Omental fat pad (tissue), 4 donors: ENCODE data around the gene MRPS23. TPM values are rescaled to one million over a fixed set of nuclear protein-coding genes. Genes with fewer than 3 reads are reported as not detected.

Source experiments
- ATAC-seq: fragments of 150-250 bp; one replicate; pipeline ENCODE4 v1.9.1; 2016; ENCODE audit warnings: mild to moderate bottlenecking, moderate library complexity; ENCODE audit not compliant: low FRiP score
- DNase-seq: peaks from one replicate; pipeline ENCODE4 v3.0.0-alpha.2; 2019; ENCODE audit warnings: low spot score
- total RNA-seq, 4 donors: library from RNA; depleted of rRNA; stranded (reverse); fragments of >200 nt; gene quantifications; one replicate each; pipeline ENCODE4 v1.1.0, GENCODE V29; 2016
- TF ChIP-seq, protein P1 (sequence below), 3 donors: fragments of 450-650 bp; IDR thresholded peaks; one replicate each; pipeline ENCODE4 v1.5.1; 2016 to 2017; ENCODE audit warnings: antibody characterized with exemption in 3 of 3, mild to moderate bottlenecking in 3 of 3, moderate library complexity in 2 of 3

MRPS23 gene
- total RNA-seq: 10 to 100 TPM in 3 of 4 donors, 1 to 10 TPM in 1; 7.9 to 17.1 (median 15.2) TPM

DNA sequence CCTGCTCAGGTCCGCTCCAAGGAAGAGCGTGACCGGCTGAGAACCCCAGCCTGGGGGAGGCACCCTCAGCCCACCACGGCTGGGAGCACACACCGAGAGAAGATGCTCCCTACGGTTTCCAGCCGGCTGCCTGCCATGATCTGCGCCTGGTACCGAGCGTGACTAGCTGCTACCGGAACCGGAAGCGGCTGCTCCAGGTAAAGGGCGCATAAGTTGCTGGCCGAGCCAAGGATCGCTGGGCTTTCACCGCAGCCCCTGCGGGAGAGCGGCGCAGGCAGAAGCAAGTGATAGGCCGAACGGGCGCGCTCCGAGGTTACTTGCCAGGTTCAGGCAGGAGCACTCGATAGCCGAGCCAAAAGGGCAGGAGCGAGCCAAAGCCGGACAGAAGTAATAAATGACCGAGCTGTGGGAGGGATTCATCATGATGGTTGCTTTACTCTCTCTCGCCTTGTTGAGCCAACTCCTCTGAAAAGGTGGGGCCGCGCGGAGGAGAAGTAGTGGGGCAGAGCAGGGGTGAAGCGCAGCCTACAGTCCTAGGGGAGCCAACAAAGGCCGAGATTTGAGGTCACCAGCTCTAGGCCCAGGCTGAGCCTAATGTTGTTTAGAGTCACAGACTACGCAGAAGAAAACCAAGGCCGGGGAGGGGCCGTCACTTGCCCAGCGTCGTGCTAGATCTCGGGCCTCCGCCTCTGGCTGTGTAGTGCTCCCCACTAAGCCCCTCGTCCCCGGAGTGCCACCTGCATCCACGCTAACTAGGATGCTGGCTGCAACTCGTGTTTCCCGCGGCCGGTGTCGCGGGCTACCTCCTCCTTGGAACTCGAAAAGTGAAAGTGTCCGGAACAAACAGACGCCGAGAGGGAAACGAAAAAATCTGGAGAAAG is at the start of gene MRPS23:
MRPS23 (minus strand) TSS at position 171 of the 881 bp plus-strand sequence; CDS start at position 137, 34 bp downstream.
- peak; percentile 96 for ATAC-seq
- TF ChIP-seq, protein P1, sequence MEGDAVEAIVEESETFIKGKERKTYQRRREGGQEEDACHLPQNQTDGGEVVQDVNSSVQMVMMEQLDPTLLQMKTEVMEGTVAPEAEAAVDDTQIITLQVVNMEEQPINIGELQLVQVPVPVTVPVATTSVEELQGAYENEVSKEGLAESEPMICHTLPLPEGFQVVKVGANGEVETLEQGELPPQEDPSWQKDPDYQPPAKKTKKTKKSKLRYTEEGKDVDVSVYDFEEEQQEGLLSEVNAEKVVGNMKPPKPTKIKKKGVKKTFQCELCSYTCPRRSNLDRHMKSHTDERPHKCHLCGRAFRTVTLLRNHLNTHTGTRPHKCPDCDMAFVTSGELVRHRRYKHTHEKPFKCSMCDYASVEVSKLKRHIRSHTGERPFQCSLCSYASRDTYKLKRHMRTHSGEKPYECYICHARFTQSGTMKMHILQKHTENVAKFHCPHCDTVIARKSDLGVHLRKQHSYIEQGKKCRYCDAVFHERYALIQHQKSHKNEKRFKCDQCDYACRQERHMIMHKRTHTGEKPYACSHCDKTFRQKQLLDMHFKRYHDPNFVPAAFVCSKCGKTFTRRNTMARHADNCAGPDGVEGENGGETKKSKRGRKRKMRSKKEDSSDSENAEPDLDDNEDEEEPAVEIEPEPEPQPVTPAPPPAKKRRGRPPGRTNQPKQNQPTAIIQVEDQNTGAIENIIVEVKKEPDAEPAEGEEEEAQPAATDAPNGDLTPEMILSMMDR (IDR thresholded peaks at IDR 0.05): no peak
- DNase-seq: peak; percentile 75

GRCh38 chr17:57899391-57899790 is 49.5 kb upstream of the MRPS23 start:
- ATAC-seq: no peak

GRCh38 chr17:57898487-57899311 is 48.9 kb upstream of the MRPS23 start:
- no peak for DNase-seq
- TF ChIP-seq, protein P1 (IDR thresholded peaks at IDR 0.05): no peak

More at GRCh38 chr17:57899391-57899790, 49.5 kb upstream of the MRPS23 start:
- TF ChIP-seq, protein P1 (IDR thresholded peaks at IDR 0.05): no peak
- no peak for DNase-seq

GRCh38 chr17:57895382-57896060 is 45.7 kb upstream of the MRPS23 start:
- ATAC-seq: no peak

More at GRCh38 chr17:57898487-57899311, 48.9 kb upstream of the MRPS23 start:
- ATAC-seq: no peak

GRCh38 chr17:57894848-57895247 is 45.0 kb upstream of the MRPS23 start:
- ATAC-seq: no peak
- DNase-seq: no peak
- TF ChIP-seq, protein P1 (IDR thresholded peaks at IDR 0.05): no peak

More at GRCh38 chr17:57895382-57896060, 45.7 kb upstream of the MRPS23 start:
- TF ChIP-seq, protein P1 (IDR thresholded peaks at IDR 0.05): no peak
- no peak for DNase-seq

GRCh38 chr17:57892820-57893595 is 43.2 kb upstream of the MRPS23 start:
- TF ChIP-seq, protein P1 (IDR thresholded peaks at IDR 0.05): no peak
- ATAC-seq (peak; percentile 60), DNase-seq (peak; percentile 78)
